ENCODE results near the gene ATP11B.

DNA sequence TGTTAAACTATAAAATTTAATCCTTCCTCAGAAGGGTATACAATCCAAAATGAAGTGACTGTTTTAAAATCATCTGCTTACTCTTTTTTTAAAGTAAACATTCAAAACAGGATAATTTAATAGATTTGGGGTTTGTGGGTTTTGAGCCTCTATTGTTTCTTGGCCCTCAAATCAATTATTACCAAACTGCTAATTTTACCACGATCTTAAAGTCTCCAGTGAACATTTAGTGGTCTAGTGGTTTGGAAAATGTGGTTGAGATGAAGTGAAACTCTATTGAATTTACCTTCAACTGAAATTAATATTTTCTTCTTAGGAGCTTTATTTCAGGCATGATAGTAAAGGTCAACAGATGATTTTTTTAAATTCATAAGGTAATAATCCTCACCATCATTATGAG lies 11.2 kb upstream of the ATP11B start:
- TF ChIP-seq CTCF (IDR thresholded peaks at IDR 0.05; ENCODE audit: insufficient read depth, low read depth, low read length) (no peak), EZH2 (IDR thresholded peaks at IDR 0.05; ENCODE audit: insufficient read depth, low read length) (no peak)
